Body of pancreas (tissue), 4 donors: ENCODE data around the gene CD58.
"Not testable (repeated sequence)": the region's sequence is repeated elsewhere in the genome, so short reads cannot be mapped to it uniquely, and the experiment has no call there.

Experiments
- POLR2A ChIP-seq, 3 donors: fragments of 450-650 bp; IDR thresholded peaks; one replicate each; pipeline ENCODE4 v1.6.1; 2016; ENCODE audit warnings: antibody characterized with exemption in 3 of 3, mild to moderate bottlenecking in 2 of 3
- TF ChIP-seq, protein P1 (sequence below), 7 experiments: fragments of 450-650 bp in 4 of 7; fragments of 200-600 bp in 3 of 7; sonication (generic) in 3 of 7; IDR thresholded peaks; one replicate each; pipeline ENCODE4 v1.5.1; 2016 to 2019; ENCODE audit warnings: antibody characterized with exemption in 7 of 7

DNA sequence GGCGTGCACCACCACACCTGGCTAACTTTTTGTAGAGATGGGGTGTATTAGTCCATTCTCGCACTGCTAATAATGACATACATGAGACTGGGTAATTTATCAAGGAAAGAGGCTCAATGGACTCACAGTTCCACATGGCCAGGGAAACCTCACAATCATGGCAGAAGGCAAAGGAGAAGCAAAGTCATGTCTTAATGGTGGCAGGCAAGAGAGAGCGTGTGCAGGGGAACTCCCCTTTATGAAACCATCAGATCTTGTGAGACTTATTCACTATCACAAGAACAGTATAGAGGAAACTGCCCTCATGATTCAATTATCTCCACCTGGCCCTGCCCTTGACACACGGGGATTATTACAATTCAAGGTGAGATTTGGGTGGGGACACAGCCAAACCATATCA, 8.4 kb downstream of the CD58 start:
- TF ChIP-seq, protein P1, sequence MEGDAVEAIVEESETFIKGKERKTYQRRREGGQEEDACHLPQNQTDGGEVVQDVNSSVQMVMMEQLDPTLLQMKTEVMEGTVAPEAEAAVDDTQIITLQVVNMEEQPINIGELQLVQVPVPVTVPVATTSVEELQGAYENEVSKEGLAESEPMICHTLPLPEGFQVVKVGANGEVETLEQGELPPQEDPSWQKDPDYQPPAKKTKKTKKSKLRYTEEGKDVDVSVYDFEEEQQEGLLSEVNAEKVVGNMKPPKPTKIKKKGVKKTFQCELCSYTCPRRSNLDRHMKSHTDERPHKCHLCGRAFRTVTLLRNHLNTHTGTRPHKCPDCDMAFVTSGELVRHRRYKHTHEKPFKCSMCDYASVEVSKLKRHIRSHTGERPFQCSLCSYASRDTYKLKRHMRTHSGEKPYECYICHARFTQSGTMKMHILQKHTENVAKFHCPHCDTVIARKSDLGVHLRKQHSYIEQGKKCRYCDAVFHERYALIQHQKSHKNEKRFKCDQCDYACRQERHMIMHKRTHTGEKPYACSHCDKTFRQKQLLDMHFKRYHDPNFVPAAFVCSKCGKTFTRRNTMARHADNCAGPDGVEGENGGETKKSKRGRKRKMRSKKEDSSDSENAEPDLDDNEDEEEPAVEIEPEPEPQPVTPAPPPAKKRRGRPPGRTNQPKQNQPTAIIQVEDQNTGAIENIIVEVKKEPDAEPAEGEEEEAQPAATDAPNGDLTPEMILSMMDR (IDR thresholded peaks at IDR 0.05), result not testable (repeated sequence)
- TF ChIP-seq POLR2A (IDR thresholded peaks at IDR 0.05), result not testable (repeated sequence)
